Tibial nerve (tissue), 4 donors: ENCODE data around the gene MIGA1. TPM values are rescaled to one million over a fixed set of nuclear protein-coding genes. Genes with fewer than 3 reads are reported as not detected.

Source experiments
- DNase-seq, 2 donors: peaks; one replicate each; pipeline ENCODE4 v3.0.0-alpha.2; 2019; ENCODE audit warnings: low spot score in 2 of 2
- H3K27ac ChIP-seq, 4 donors: fragments of 200-600 bp; sonication (generic) in 3 of 4; one replicate each; pipeline ENCODE4 v1.5.1; 2017 to 2019; ENCODE audit warnings: mild to moderate bottlenecking in 1 of 4
- H3K27me3 ChIP-seq, 2 donors: fragments of 200-600 bp; sonication (generic) in 1 of 2; one replicate each; pipeline versions ENCODE4 v1.5.1 to v1.6.0; 2017 to 2019
- H3K36me3 ChIP-seq, 3 donors: fragments of 200-600 bp; sonication (generic); one replicate each; pipeline ENCODE4 v1.5.1; 2018 to 2019
- H3K4me1 ChIP-seq, 4 donors: fragments of 200-600 bp; sonication (generic) in 3 of 4; one replicate each; pipeline ENCODE4 v1.5.1; 2017 to 2019
- H3K4me3 ChIP-seq, 4 donors: fragments of 200-600 bp; sonication (generic) in 3 of 4; one replicate each; pipeline ENCODE4 v1.5.1; 2017 to 2019; ENCODE audit warnings: mild to moderate bottlenecking in 1 of 4, moderate library complexity in 1 of 4
- H3K9me3 ChIP-seq, 4 donors: fragments of 200-600 bp; sonication (generic) in 3 of 4; one replicate each; pipeline ENCODE4 v1.5.1; 2017 to 2019
- CTCF ChIP-seq, 5 experiments: fragments of 200-600 bp in 3 of 5; fragments of 450-650 bp in 2 of 5; sonication (generic) in 3 of 5; IDR thresholded peaks; one replicate each; pipeline ENCODE4 v1.5.1; 2016 to 2019; ENCODE audit warnings: antibody characterized with exemption in 5 of 5, mild to moderate bottlenecking in 3 of 5, moderate library complexity in 2 of 5
- EP300 ChIP-seq, 2 donors: sonication (generic); formaldehyde crosslinking; IDR thresholded peaks; one replicate each; pipeline ENCODE4 v1.6.1; 2017; ENCODE audit warnings: antibody characterized with exemption in 2 of 2, mild to moderate bottlenecking in 1 of 2
- POLR2A ChIP-seq, 2 donors: fragments of 450-650 bp; IDR thresholded peaks; one replicate each; pipeline ENCODE4 v1.6.1; 2017; ENCODE audit warnings: antibody characterized with exemption in 2 of 2, mild to moderate bottlenecking in 2 of 2, moderate library complexity in 2 of 2
- WGBS, 2 donors: methylation state at CpG; one replicate each; pipeline ENCODE4 v1.1.5; 2018; 5-methylcytosine and 5-hydroxymethylcytosine counted together
- total RNA-seq, 4 donors: library from RNA; depleted of rRNA; stranded (reverse); fragments of >200 nt; gene quantifications; one replicate each; pipeline ENCODE4 v1.1.0, GENCODE V29; 2016

MIGA1 gene
- total RNA-seq, 4 donors from 2014 or later = 14.7 to 27.8 (median 21.2) TPM

DNA sequence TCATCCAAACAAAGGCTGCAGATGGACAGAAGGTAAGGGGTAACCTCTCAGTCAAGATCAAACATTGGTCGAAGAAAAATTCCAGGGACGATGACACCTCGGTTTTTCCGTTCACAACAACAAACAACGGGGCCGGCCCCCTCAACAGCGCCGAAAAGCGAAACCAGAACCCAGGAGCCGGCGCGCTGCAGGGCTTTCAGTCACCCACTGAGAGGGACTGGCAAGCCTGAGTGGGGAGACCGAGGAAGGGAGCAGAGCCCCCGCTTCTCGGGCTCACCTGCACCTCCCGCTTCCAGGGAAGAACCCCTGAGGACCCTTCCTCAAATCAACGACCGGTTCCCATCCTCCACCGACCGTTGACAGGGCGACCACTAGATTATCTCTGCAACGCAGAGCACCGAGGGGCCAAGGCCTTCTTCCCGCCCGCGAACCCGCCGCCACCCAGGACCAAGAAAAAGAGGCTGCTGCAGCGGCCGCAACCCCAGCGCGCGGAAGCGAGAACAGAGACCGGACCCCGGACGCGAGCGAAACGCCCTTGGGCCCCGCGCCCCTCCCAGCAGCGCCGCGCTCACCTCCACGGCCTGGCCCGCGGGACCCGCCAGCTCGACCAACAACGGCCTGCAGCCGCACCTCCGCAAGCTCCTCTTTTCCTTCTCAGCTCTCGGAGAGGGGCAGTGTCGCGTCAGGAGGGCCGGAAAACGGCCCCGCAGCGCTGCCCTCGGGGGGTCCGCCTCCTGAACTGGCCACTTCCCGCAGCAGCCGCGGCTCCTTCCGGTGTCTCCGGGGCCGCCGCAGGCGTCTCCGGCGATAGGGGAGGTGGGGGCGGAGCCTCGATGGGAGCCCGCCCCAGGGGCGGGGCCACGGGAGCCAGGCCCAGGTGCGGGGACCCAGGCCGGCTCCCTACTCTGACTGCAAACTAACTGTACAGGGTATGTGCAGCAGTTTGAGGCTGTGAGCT lies 20.1 kb upstream of the MIGA1 start, which contains the start of gene USP33:
TSS of gene USP33 (minus strand) at position 782 of the 958 bp plus-strand sequence. CDS start 18,155 bp downstream, outside the sequence.
- WGBS, 2 donors = 0 to 1% methylated on average over 51 to 55 of the region's 79 CpGs
- TF ChIP-seq CTCF (IDR thresholded peaks at IDR 0.05) (no peak), EP300 (IDR thresholded peaks at IDR 0.05) (peak; percentile 17 to 93), POLR2A (IDR thresholded peaks at IDR 0.05) (peak; percentile 75 to 90)
- Histone ChIP-seq H3K4me1 (peaks cover 3 to 41% (median 15%) of the 10 kb centered on the region in 4 donors), H3K27ac (peak within 1 kb of the TSS; percentile 73 to 96 (median 90)), H3K27me3 (no peaks in the 10 kb centered on the region), H3K9me3 (no peaks in the 10 kb centered on the region), H3K4me3 (peak within 1 kb of the TSS; percentile 91 to 100 (median 99)), H3K36me3 (no peaks in the 10 kb centered on the region)
- DNase-seq = peak; percentile 73 to 80

- TF ChIP-seq CTCF (IDR thresholded peaks at IDR 0.05) = no peak
- no peak for TF ChIP-seq POLR2A (IDR thresholded peaks at IDR 0.05)
- TF ChIP-seq EP300 (IDR thresholded peaks at IDR 0.05) = no peak
- Histone ChIP-seq H3K27me3 (no peaks in the 10 kb centered on the region), H3K27ac (no peak overlapping the region), H3K36me3 (no peaks in the 10 kb centered on the region), H3K4me3 (no peak overlapping the region), H3K4me1 (peaks cover 0 to 14% (median 6%) of the 10 kb centered on the region in 4 donors), H3K9me3 (no peaks in the 10 kb centered on the region)
- no peak for DNase-seq
- WGBS, 2 donors = 48 to 61% methylated on average over 1 of the region's 1 CpG
Observed at GRCh38 chr1:77762072-77762476, 17.4 kb upstream of the MIGA1 start.

DNA sequence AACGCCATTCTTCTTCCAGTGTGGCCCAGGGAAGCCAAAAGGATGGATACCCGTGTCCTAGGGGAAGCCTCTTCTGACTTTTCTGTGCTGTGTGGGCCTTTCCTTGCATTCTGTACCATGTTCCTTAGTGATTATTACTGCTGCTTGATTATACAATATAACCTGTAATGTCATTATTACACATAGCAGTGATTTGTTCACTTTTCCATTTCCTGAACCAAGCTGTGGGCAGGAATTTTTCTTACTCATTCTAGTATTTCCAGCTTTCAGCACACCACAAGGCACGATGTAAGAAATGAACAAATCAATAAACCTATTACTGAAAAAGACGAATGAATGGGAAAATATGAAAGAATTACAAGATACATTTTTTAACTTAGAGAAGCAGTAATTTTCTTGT lies 11.4 kb upstream of the MIGA1 start:
- no peaks in the 10 kb centered on the region for H3K9me3 ChIP-seq
- H3K4me3 ChIP-seq = no peak overlapping the region
- no peak for DNase-seq
- no peaks in the 10 kb centered on the region for H3K4me1 ChIP-seq
- H3K27ac ChIP-seq = no peak overlapping the region
- 90 to 91% methylated on average over 4 of the region's 4 CpGs for whole genome bisulfite sequencing, 2 donors
- TF ChIP-seq CTCF (IDR thresholded peaks at IDR 0.05) (no peak), POLR2A (IDR thresholded peaks at IDR 0.05) (no peak), EP300 (IDR thresholded peaks at IDR 0.05) (no peak)
- H3K27me3 ChIP-seq = no peaks in the 10 kb centered on the region
- H3K36me3 ChIP-seq = no peaks in the 10 kb centered on the region

GRCh38 chr1:77776007-77776700 lies 3.3 kb upstream of the MIGA1 start:
- H3K4me3 ChIP-seq = no peak overlapping the region
- H3K27ac ChIP-seq = no peak overlapping the region
- no peaks in the 10 kb centered on the region for H3K9me3 ChIP-seq
- WGBS, 2 donors = 76 to 78% methylated on average over 7 of the region's 7 CpGs
- H3K36me3 ChIP-seq = no peaks in the 10 kb centered on the region
- no peak for TF ChIP-seq POLR2A (IDR thresholded peaks at IDR 0.05)
- no peak for TF ChIP-seq CTCF (IDR thresholded peaks at IDR 0.05)
- no peak for TF ChIP-seq EP300 (IDR thresholded peaks at IDR 0.05)
- DNase-seq = no peak
- peaks cover 0 to 11% (median 9%) of the 10 kb centered on the region in 4 donors for H3K4me1 ChIP-seq
- no peaks in the 10 kb centered on the region for H3K27me3 ChIP-seq
